ENCODE measurements around the gene TYMP.

DNA sequence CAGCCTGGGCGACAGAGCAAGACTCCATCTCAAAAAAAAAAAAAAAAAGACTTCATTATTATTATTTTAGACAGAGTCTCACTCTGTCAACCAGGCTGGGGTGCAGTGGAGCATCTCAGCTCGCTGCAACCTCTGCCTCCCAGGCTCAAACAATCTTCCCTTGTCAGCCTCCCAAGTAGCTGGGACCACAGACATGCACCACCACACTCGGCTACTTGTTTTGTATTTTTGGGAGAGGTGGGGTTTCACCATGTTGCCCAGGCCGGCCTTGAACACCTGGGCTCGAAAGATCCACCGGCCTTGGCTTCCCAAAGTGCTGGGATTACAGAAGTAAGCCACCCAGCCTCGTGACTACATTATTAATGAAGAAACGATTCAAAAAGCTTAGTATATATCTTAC lies 5.3 kb upstream of the TYMP start:
- TF ChIP-seq POLR2A (IDR thresholded peaks at IDR 0.05; ENCODE audit: low read depth, low read length), result no peak
- TF ChIP-seq, protein P1, sequence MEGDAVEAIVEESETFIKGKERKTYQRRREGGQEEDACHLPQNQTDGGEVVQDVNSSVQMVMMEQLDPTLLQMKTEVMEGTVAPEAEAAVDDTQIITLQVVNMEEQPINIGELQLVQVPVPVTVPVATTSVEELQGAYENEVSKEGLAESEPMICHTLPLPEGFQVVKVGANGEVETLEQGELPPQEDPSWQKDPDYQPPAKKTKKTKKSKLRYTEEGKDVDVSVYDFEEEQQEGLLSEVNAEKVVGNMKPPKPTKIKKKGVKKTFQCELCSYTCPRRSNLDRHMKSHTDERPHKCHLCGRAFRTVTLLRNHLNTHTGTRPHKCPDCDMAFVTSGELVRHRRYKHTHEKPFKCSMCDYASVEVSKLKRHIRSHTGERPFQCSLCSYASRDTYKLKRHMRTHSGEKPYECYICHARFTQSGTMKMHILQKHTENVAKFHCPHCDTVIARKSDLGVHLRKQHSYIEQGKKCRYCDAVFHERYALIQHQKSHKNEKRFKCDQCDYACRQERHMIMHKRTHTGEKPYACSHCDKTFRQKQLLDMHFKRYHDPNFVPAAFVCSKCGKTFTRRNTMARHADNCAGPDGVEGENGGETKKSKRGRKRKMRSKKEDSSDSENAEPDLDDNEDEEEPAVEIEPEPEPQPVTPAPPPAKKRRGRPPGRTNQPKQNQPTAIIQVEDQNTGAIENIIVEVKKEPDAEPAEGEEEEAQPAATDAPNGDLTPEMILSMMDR (conservative IDR thresholded peaks at IDR 0.05; ENCODE audit: low read depth, low read length), result no peak
- TF ChIP-seq FOS (IDR thresholded peaks at IDR 0.05; ENCODE audit: low read depth, low read length), result no peak
- TF ChIP-seq, protein P2, sequence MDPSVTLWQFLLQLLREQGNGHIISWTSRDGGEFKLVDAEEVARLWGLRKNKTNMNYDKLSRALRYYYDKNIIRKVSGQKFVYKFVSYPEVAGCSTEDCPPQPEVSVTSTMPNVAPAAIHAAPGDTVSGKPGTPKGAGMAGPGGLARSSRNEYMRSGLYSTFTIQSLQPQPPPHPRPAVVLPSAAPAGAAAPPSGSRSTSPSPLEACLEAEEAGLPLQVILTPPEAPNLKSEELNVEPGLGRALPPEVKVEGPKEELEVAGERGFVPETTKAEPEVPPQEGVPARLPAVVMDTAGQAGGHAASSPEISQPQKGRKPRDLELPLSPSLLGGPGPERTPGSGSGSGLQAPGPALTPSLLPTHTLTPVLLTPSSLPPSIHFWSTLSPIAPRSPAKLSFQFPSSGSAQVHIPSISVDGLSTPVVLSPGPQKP (IDR thresholded peaks at IDR 0.05; ENCODE audit: borderline replicate concordance, low read depth, low read length), result no peak
- TF ChIP-seq MAFK (IDR thresholded peaks at IDR 0.05; ENCODE audit: low read depth, low read length), result no peak
